GM18499 (cell line): ENCODE results near the gene ZNF558.
A peak's percentile ranks its signal among the peaks of the same experiment; 100 is the strongest.

ENCODE experiments used
- ATAC-seq: cut with Tn5 transposase; IDR thresholded peaks from one replicate; pipeline ENCODE4 v1.9.1; 2021; ENCODE audit warnings: moderate number of reproducible peaks; ENCODE audit not compliant: insufficient read depth, unreplicated experiment

ZNF558 gene

DNA sequence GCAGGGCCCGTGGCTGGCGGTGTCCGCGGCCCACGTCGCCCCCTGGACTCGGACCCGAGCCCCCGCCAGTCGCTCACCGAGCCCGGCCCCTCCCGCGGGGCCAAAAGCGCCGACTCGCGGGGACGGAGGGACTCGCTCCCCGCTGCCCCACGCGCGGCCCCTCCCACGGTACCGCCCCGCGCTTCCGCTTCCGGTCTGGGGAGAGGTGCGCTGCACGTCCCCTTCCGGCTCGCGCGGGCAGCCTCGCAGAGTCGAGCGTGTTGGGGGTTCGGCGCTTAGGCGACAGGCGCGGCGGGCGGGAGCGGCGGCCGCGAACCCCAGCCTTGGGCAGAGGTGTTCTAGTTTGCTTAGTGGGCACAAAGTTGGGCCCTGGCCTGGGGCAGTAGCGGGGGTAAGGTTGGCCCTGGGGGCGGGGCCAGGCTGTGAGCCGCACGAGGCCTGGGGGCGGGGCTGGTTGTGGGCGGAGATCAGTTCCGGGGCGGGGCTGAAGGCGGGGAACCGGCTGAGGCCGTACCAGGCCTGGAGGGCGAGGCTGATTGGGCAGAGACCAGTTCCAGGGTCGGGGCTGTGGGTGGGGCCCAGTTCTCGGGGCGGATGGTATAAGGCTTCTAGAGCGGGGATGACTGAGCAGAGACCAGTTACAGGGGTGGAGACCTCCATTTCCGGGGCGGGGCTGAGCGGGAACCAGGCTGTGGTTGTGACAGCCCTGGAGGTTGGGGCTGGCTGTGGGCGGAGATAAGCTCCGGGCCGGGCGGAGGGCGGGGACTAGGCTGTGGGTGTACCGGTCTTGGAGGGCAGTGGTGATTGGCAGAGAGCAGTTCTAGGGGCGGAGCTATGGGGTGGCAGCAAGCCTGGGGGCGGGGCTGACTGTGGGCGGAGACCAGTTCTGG, at the start of gene ZNF558, which contains the start of gene MBD3L1:
Gene ZNF558, minus strand, starts transcription at position 173 of the 890 bp plus-strand sequence. CDS start 9,645 bp downstream, outside the sequence.
Gene MBD3L1, plus strand, starts transcription at position 246 of the 890 bp plus-strand sequence. CDS start 10,302 bp downstream, outside the sequence.
- ATAC-seq = peak; percentile 68

DNA sequence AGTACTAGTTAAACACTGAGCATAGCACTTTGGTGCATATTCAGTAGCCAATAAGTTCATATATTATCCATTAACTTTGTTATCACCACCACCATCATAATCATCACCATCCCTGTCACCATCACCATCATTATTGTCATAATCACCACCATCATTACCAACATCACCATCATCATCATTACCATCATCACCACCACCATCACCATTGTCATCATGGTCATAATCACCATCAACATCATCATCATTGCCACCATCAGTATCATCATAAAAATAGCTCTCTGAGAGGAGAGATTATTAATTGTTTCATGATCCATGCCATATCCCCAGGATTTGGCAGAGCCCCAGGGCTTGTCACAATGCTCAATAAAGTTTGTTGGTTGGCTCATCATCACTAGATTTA, 49.4 kb upstream of the ZNF558 start:
- no peak for ATAC-seq

DNA sequence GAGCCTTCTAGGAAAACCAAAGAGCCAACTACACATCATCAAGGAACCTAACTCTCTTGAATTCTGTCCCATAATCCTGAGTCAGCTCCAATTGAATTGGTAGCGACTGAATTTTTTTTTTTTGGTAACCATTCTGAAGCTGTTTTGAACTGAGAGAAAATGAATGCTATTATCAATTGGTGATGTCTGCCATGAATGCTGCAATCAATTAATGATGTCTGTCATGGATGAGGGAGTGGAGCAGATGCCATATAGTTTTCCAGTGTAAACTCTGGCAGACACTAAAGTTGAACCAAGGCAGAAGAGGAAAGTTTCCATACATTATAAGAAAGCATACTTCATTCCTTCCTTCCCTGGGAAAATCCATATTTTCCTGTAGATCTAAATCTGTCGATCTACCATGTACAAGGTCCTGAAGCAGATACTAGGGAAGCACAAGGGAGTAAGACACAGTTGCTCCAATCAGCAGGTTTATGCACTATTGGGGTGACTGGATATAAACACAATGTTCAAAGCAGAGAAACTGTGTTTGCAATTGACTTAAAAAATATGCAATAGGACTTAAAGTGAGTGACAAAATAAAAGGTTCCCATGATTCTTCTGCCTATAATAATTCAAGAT, 48.9 kb upstream of the ZNF558 start:
- no peak for ATAC-seq

DNA sequence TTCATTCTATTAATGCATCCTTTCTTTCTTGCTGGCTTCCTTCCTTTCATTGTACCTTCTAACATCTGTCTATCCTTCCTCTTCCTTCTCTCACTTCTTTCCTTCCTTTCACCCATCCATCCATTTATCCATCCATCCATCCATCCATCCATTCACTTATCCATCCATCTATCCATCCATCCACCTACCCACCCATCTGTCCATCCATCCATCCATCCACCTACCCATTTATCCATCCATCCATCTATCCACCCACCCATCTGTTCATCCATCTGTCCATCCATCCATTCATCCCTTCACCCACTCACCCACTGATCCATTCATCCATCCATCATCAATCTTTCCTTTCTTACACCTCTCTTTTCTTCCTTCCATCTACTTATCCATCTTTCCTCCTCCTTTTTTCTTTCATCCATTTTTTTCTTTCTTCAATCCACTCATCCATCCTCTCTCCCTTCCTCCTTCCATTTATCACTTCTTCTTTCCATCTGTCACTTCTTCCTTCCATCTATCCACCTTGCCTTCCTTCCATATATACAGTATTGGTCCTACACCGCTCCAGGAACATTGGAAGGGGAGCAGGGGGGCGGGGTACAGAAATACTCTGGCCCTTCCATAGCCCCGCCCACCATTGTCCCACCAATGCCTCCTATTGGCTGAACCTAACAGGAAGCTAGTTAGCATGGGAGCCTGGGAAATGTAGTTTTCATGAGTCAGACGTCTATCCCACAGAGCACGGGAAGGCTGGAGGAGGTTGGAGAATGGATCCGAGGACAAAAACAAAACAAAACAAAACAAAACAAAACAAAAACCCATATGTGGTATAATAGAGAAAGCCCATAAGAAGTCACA, 46.0 kb upstream of the ZNF558 start:
- no peak for ATAC-seq

DNA sequence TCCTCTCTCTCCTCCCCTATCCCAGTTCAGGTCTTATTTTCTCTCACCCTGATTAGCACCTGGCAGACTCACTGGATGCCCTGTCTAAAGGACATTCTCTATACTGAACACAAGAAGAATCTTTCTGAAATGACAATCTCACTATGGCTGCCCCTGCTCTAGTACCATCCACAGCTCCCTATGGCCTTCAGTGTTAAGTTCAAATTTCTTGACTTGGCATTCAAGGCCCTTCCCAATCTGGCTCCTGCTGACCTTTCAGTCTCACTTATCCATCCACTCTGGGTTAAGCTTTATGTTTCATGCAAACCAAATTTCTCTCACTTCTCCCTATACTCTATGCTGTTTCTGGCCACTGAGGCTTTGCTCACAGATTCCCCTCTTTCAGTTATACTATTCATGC, 34.2 kb upstream of the ZNF558 start:
- no peak for ATAC-seq

DNA sequence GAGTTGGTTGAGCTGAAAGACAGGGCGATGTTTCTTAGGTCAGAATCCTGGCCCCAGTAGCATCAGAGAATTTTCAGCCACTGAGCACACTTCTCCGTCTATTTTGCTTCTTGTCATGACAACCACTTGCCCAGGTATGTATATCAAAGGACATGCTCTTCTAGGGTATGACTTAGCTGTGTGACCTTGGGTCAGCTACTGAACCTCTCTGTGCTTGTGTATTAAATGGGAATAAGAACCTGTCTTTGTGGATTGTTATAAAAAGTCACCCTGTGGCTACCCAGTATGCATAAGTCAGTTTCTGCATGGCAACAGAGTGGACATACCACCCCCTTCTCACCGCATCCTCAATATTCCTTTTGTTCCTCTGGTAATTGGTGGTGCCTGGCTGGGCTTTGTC, 26.2 kb upstream of the ZNF558 start:
- no peak for ATAC-seq

DNA sequence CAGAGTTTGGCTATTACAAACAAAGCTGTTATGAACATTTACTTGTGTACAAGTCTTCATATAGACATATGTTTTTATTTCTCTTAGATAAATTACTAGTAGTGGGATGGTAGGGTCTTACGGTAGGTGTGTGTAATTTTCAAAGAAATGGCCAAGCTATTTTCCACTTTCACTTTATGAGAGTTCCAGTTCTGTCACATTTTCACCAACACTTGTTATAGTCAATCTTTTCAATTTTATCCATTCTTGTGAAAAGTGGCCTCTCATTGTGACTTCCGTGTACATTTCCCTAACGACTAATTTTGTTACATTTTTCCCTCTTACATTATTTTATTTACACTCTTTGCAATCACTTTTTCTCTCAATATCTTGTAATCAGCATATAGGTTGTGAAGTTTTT, 18.4 kb upstream of the ZNF558 start:
- ATAC-seq = no peak

DNA sequence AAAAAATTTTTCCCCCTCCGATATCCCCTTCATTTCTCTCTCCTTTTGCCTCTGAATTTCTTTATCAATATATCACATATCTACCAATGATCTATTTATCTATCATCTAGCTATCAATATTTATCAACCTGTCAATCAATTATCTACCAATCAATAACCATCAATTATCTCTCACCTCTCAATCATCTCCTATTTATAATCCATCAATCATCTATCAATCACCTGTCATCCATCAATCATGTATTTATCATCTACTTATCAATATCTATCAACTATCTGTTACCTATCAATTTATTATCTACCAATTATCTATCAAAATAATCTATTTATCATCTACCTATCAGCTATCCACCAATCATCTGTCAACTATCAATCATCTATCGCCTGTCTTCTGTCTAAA, 17.1 kb upstream of the ZNF558 start:
- ATAC-seq = no peak

DNA sequence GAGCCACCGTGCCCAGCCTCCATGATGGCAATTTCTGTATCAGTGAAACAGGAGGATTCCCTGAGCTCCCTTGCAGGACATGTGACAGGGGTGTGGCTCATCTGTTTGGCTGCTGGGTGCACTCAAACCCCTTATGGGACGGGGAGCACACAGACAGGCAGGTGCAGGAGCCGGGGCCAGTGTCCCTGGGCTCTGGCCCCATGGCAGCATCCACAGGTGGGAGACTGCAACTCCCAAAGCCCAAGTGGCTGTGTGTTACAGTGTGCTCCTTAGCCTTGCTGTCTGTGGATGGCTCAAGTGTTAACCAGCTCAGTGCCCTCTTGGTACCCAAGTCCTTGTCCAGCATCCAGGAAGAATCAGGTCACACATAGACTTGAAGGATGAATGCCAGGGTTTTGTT, 14.7 kb upstream of the ZNF558 start:
- no peak for ATAC-seq

DNA sequence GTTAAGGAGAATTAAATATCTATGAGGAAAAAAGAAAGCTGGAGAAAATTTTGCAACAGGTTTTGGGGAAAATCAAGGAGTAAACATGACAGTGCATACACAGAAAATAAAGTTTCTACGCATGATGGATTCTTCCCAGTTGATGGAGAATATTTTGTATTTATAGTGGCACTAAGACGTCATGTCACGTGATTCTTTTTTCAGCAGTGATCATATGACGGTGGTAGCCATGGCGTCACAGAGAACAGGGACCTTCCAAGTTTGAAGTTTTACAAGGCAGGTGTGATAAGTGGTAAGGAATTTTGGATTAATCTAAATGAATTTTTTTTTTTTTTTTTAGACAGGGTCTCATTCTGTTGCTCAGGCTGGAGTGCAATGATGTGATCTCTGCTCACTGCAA, 8.6 kb upstream of the ZNF558 start:
- no peak for ATAC-seq

DNA sequence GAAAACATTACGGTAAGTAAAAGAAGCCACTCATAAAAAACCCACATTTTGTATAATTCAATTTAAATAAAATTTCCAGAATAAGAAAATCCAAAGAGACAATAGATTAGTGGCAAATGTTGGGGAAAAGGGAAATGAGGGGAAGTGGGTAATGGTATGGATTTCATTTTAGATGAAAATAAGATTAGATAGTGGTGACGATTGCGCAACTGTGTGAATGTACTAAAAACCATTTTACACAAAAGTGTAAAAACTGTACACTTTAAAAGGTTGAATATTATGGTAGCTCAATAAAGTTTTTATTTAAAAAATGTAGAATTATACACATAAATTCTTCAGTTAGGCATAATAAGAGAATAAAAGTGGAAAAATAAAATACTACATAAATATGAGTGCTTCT, 3.8 kb upstream of the ZNF558 start:
- ATAC-seq = no peak

DNA sequence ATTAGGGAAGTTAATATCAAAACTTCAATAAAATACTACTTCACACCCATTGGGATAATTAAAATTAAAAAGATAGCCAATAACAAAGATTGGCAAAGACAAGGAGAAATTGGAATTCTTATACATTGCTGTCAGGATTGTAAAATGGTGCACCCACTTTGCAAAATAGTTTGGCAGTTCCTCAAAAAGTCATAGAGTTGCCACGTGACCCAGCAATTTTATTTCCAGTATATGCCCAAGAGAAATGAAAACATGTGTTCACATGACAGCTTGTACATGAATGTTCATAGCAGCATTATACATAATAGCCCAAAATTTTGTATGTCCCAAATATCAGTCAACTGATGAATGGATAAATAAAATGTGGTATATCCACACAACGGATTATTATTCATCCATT, 3.3 kb upstream of the ZNF558 start:
- ATAC-seq = no peak

DNA sequence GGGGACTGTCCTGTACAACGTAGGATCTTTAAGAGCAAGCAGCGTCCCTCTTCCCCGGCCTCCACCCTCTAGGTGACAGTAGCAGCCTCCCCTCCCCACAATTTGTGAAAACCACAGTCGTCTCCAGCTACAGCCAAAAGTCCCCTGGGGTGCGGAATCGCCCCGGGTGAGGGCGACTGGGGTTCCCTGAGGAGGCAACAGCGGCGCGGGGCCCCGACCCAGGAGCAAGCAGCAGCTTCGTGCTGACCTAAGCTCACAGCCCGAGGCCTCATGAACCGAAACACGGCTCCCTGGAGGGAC, 322 bp downstream of the ZNF558 start:
- ATAC-seq = peak; percentile 14

DNA sequence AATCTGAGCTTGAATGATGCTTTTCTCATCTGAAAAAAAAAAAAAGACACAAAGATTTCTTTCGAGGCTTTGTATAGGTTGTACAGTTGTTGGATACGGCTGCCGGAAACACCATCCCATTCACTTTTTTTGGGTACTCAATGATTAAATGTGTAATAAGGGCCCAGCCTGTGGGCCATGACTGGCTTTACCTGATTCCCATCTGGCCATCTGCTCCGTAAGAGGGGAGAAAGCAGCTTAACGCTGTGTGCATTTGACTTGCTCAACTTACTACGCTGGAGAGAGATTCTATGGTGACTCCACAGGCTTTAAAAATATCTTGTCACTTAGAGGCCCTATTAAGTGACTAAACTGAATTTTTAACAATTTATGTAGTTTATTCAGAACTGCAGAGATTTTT, 731 bp downstream of the ZNF558 start:
- no peak for ATAC-seq

DNA sequence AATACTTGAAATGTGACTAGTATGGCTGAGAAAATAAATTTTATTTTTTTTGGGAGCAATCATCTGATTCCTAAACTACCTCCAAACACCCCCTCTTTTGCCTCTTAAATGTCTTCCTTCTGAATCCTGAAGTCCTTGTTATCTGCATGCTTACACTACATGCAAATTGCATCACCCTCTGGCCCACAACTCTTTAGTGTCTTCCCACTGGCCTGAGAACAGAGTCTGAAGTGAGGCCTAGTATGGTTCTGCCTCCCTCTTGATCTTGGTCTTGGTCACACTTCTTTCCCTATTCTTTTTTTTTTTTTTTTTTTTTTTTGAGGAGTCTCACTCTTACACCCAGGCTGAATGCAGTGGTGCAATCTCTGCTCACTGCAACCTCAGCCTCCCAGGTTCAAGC, 4.8 kb downstream of the ZNF558 start:
- no peak for ATAC-seq

DNA sequence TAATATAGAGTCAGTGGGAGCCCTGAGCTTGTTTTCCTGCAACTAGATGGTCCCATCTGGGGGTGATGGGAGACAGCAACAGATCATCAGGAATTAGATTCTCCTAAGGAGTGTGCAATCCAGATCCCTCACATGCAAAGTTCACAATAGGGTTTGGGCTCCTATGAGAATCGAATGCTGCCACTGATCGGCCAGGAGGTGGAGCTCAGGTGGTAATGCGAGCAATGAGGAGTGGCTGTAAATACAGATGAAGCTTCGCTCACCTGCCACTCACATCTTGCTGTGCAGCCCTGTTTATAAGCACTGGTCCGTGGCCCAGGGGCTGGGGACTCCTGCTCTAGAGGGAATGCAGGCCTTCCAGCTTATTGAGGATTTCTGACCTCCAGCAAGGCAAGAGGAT, 5.7 kb downstream of the ZNF558 start:
- ATAC-seq = no peak

DNA sequence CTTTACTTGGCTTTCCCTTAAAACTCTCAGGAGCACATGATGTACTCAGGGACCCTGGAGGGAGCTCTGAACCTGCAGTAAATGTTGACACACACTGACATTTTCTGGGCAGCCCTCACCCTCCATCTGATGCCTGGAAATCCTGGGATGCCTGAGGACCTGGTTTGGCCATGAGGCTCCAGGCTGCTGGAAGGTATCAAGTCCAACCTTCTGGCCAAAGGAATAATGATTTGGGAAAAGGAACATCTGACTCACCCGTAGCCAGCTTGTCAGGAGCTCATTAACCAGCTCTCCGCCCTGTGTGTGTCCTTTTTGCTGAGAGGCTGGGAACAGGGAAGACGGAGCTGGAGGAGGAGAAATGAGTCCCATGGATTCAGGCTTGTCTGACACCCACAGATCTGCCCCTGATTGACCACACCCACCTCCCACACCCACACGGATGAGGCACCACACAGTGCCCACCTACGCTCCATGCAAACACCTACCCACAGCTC, 10.3 kb downstream of the ZNF558 start:
- no peak for ATAC-seq

DNA sequence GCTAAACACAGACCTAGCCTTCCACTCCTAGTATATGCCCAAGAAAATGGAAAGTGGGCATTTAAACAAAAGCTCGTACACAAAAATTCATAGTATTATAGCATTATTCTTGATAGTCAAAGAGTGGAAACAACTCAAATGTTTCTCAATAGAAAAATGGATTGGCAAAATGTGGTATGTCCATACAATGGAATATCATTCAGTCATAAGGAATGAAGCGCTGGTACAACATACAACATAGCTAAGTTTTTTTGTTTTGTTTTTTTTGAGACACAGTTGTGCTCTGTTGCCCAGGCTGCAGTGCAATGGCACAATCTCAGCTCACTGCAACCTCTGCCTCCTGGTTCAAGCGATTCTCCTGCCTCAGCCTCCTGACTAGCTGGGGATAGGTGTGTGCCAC, 11.9 kb downstream of the ZNF558 start:
- ATAC-seq = no peak

DNA sequence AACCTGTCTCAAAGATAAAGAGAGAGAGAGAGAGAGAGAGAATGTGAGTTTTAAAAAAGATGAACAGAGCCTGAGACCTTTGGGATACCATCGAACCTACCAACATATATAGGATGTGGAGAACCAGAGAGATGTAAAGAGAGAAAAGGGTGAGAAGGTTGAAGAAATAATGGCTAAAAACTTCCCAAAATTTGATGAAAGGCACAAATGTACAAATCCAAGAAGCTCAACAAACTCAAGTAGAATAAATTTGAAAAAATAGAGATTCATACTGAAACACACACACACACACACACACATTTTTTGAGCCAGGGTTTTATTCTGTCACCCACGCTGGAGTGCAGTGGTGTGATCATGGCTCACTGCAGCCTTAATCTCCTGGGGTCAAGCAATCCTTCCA, 16.3 kb downstream of the ZNF558 start:
- ATAC-seq = no peak

DNA sequence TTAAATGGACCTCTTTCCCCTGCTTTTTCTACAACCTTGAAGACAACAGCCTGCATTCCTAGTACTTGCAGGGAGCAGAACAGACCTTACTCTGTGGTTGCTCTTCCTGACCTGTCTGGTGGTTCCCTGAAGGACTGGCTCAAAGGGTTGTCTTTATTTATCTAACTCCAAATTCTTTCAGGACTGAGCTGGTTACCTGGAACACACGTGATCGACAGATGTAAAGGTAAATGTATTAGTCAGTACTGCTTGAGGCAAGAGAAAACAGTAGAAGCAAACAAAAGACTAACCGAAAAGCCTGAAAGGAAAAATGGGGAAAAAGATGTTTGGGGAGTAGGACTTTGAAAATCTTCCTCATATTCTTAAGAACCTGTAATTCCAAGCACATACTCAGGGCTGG, 17.9 kb downstream of the ZNF558 start:
- no peak for ATAC-seq
